ENCODE results near the gene MIB1.

GRCh38 chr18:21809725-21810124 lies 69.1 kb downstream of the MIB1 start:
- no peak for TF ChIP-seq CTCF (conservative IDR thresholded peaks at IDR 0.05; ENCODE audit: low read depth, low read length)
- no peak for TF ChIP-seq EZH2 (IDR thresholded peaks at IDR 0.05; ENCODE audit: borderline replicate concordance, low read depth, low read length, poor library complexity, severe bottlenecking)
